ENCODE measurements around the gene JAM2. TPM values are rescaled to one million over a fixed set of nuclear protein-coding genes. Genes with fewer than 3 reads are reported as not detected.

The JAM2 gene
- total RNA-seq, 1 donor from 2014 or later, result 2.0 TPM

- no peaks in the 10 kb centered on the region for H3K9me3 Mint-ChIP-seq
- DNase-seq, result no peak
- peaks cover 7% of the 10 kb centered on the region for H3K4me1 Mint-ChIP-seq
- H3K4me3 Mint-ChIP-seq, result no peak overlapping the region
- CTCF ChIA-PET, result no interaction called here
- peak overlapping the region; percentile 2 for H3K27ac Mint-ChIP-seq
- POLR2A ChIA-PET, result interaction anchor here (1.1 kb wide), 1 partner anchor 204 kb away, joined by 3 read pairs; no protein-coding TSS in a partner anchor
- ATAC-seq (ENCODE audit: low read depth), result no peak
- peaks cover 88% of the 10 kb centered on the region for H3K36me3 Mint-ChIP-seq (ENCODE audit: low read depth)
- intact Hi-C loops (cut with micrococcal nuclease), result no loop called here
- H3K27me3 Mint-ChIP-seq, result no peaks in the 10 kb centered on the region
- TF ChIP-seq CTCF (IDR thresholded peaks at IDR 0.05), result no peak
These were observed 117.3 kb downstream of the JAM2 start for GRCh38 chr21:25756190-25756932.

- TF ChIP-seq CTCF (IDR thresholded peaks at IDR 0.05), result no peak
- H3K36me3 Mint-ChIP-seq (ENCODE audit: low read depth), result peaks cover 88% of the 10 kb centered on the region
- H3K4me1 Mint-ChIP-seq, result peaks cover 7% of the 10 kb centered on the region
- H3K9me3 Mint-ChIP-seq, result no peaks in the 10 kb centered on the region
- ATAC-seq (ENCODE audit: low read depth) (no peak), DNase-seq (no peak)
- ChIA-PET POLR2A (interaction anchor here (0.5 kb wide), 1 partner anchor 13 kb away, joined by 4 read pairs; no protein-coding TSS in a partner anchor), CTCF (no interaction called here)
- H3K27me3 Mint-ChIP-seq, result no peaks in the 10 kb centered on the region
- no peak overlapping the region for H3K4me3 Mint-ChIP-seq
- intact Hi-C loops (cut with micrococcal nuclease), result no loop called here
- H3K27ac Mint-ChIP-seq, result no peak overlapping the region
These were observed 118.5 kb downstream of the JAM2 start for GRCh38 chr21:25757531-25757930.

- DNase-seq, result no peak
- Mint-ChIP-seq H3K9me3 (no peaks in the 10 kb centered on the region), H3K4me1 (peaks cover 7% of the 10 kb centered on the region), H3K4me3 (no peak overlapping the region), H3K27ac (no peak overlapping the region), H3K27me3 (no peaks in the 10 kb centered on the region), H3K36me3 (ENCODE audit: low read depth) (peaks cover 89% of the 10 kb centered on the region)
- intact Hi-C loops (cut with micrococcal nuclease), result no loop called here
- no peak for TF ChIP-seq CTCF (IDR thresholded peaks at IDR 0.05)
- ATAC-seq (ENCODE audit: low read depth), result no peak
- ChIA-PET CTCF (no interaction called here), POLR2A (no interaction called here)
These were observed 120.5 kb downstream of the JAM2 start for GRCh38 chr21:25759573-25759972.

GRCh38 chr21:25760061-25760460, 121.0 kb downstream of the JAM2 start:
- intact Hi-C loops (cut with micrococcal nuclease), result no loop called here
- ChIA-PET CTCF (no interaction called here), POLR2A (no interaction called here)
- Mint-ChIP-seq H3K4me1 (peaks cover 7% of the 10 kb centered on the region), H3K9me3 (no peaks in the 10 kb centered on the region), H3K27ac (no peak overlapping the region), H3K27me3 (no peaks in the 10 kb centered on the region), H3K36me3 (ENCODE audit: low read depth) (peaks cover 87% of the 10 kb centered on the region), H3K4me3 (no peak overlapping the region)
- TF ChIP-seq CTCF (IDR thresholded peaks at IDR 0.05), result no peak
- DNase-seq, result no peak
- no peak for ATAC-seq (ENCODE audit: low read depth)

GRCh38 chr21:25760677-25761076, 121.6 kb downstream of the JAM2 start:
- CTCF ChIA-PET, result no interaction called here
- intact Hi-C loops (cut with micrococcal nuclease), result no loop called here
- Mint-ChIP-seq H3K9me3 (no peaks in the 10 kb centered on the region), H3K4me3 (no peak overlapping the region), H3K27ac (no peak overlapping the region), H3K4me1 (peaks cover 7% of the 10 kb centered on the region), H3K36me3 (ENCODE audit: low read depth) (peaks cover 87% of the 10 kb centered on the region), H3K27me3 (no peaks in the 10 kb centered on the region)
- DNase-seq, result no peak
- no peak for TF ChIP-seq CTCF (IDR thresholded peaks at IDR 0.05)
- POLR2A ChIA-PET, result no interaction called here
- ATAC-seq (ENCODE audit: low read depth), result no peak
